ENCODE results near the gene THNSL1.

THNSL1 gene

DNA sequence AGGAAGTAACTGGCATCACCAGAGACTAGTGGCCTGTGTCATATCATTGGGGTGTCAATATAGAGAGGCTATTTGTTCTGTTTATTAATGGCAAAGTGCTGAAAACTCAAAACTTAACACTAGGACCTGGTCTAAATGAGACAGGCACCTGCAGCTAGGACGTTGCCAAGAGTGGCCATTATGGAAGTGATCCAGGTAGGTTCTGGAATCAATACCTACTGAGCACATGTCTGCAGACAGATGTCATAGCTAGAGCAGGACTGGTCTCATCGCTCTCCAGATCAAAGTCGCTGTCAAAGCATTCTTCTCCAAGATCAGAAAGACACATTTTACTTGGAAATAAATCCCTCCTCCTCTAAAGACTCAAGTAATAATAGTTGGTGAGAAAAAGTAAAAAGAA, 40.3 kb downstream of the THNSL1 start:
- no peak for DNase-seq (ENCODE audit: low spot score)

DNA sequence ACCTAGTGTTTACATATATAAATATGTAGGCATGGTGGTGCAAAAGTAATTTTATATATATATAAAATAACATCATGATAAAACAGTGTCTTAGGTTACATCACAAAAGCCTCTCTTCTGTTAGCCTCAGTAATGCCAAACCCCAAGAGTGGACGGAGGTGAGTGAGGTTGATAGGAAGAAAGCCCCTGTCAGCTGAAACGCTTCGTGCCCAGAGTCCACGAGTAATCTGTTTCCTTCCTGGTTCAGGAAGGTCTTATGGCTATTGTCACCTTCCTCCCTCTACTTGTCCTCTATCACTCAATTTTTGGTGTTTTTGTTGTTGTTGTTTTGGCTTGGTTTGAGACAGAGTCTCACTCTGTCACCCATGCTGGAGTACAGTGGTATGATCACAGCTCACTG, 41.5 kb downstream of the THNSL1 start:
- no peak for DNase-seq (ENCODE audit: low spot score)

DNA sequence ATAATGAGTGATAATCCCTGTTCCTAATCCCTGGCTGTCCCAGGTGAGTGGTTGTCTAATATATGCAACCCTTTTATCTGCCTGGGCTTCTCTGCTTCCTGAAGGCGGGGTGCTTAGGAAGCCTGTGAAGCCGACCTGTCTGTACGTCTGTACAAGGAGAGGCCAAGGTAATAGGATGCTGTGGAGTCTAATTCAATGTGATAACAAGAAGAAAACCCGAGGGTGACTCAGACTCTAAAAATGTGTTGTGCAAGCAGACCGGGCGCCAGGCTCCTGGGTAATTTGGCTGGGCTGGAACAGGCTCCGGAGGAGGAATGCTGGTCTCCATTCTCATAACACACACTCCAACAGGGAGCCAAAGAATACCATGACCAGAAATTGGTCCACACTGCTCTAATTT, 43.6 kb downstream of the THNSL1 start:
- DNase-seq (ENCODE audit: low spot score): no peak

DNA sequence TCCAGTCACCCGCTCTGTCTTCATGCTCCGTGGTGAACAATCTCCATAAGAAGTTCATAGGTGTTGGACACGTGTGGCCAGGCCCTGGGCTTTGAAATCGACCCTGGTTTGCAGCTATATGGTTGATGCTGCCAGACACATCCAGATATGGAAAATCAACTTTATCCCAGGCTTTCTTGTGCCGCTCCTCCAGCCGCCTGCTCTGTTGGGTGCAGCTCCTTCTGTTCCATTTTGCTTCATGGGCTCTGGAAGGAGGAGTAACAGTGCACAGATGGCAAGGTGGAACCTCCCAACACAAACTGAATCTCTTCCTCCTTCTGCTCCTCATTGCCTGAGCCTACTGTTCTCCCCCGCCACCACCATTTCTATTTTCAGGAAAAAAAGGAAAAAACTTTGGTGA, 44.7 kb downstream of the THNSL1 start:
- DNase-seq (ENCODE audit: low spot score): no peak

DNA sequence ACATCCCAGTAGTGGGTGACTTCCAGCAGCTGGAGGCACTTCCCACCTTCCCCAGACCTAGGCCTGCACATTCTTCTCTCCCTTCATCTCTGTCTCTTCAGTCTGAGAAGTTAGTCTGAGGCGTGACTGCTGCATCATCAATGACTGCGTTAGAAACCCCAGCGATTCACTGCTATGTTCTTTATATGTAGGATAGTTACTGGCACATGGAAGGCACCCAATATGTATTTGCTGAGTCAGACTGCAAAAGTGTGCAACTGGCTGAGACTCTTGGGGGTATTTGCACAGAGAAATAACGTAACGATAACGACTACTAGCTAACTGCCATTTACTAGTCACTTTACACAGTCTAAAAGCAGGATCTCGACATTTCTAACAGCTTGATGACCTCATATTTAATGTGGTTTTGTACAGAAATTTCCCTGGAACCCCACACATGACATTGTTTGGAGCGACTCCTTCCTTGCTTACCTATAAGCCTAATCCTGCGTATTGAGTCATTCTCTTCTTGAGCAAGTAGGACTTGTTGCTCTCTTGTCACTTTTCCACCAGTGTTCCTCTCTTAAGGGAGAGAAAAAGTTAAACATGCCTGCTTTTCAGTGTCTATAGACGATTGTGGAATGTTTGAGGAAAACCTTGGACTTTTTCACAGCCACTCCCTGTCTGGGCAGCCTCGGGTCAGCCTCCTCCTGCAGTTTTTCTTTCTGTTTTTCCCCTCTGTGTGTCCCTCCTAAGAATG, 45.5 kb downstream of the THNSL1 start:
- no peak for DNase-seq (ENCODE audit: low spot score)

DNA sequence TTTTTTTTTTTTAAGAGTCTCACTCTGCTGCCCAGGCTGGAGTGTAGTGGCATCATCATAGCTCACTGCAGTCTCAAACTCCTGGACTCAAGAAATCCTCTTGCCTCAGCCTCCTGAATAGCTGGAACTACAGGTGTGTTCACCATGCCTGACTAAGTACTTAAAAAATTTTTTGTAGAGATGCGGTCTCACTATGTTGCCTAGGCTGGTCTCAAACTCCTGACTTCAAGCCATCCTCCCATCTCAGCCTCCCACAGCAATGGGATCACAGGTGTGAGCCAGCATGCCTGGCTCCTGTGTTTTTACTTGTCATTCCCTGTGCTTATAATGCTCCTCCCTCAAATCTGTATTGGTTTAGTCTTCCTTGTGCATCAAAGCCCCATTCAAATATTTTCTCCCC, 46.7 kb downstream of the THNSL1 start:
- no peak for DNase-seq (ENCODE audit: low spot score)

DNA sequence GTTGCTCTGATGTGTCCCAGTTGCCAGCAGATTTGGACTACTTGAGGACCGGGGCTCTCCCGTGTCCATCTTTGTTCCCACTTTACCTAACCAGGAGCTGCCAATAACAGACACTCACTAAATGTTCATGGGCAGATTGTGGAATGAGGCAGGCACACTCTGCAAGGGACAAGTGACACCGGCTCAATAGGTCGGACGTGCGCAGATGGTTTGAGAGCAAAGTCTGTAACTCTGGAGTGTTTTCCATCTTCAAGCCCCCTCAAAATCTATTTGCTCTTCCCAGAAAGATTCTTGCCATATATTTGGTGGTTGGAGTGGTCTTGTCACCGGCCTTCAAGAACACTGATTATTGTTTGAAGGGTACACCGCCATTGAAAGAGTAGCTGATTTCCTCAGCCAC, 47.2 kb downstream of the THNSL1 start:
- no peak for DNase-seq (ENCODE audit: low spot score)

DNA sequence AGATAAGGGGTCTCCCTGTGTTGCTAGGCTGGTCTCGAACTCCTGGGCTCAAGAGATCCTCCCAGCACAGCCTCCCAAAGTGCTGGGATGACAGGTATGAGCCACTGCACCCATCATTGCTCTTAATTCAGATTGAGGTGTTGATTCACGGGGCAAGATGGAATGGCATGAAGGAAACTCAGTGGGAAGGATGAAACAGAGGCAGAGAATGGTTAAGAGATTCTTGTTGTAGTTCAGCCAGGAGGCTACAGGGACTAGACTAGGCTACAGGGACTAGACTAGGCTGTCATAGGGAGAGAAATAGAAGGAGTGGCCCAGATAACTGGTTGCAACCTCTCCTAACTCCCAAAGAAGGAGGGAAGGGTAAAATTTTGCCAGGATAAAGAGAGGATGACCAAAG, 48.0 kb downstream of the THNSL1 start:
- DNase-seq (ENCODE audit: low spot score): no peak

DNA sequence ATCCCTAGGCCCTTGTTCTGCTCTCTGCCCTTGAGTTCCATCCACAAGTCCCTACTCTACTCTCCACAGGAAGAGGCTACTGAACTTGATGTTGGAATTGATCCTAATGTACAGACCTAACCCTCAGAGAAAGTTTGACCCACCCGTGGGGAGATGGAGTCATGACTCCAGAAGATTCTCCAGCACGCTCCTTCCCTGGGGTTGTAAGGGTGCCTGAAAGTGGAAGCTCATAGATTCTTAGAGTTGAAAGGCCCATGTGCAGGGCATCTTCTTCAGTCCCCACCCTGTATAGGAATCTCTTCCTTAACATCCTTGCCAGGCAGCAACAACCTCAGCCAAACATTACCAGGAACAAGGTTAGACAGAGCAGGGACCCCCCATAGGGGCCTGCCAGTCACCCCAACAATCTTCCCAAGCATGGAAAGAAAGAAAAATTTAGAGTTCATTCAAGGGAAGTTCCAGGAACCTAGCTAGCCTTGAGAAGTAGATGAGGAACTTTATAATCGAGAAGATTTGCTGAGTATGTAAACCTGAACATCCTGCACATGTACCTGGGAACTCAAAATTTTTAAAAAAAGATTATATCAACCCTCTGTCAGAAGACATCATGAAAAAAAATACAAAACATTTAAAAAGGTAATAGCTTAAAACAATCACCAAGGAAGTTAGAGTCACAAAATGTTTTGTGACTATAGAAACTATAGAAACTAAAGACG, 49.5 kb downstream of the THNSL1 start:
- no peak for DNase-seq (ENCODE audit: low spot score)

DNA sequence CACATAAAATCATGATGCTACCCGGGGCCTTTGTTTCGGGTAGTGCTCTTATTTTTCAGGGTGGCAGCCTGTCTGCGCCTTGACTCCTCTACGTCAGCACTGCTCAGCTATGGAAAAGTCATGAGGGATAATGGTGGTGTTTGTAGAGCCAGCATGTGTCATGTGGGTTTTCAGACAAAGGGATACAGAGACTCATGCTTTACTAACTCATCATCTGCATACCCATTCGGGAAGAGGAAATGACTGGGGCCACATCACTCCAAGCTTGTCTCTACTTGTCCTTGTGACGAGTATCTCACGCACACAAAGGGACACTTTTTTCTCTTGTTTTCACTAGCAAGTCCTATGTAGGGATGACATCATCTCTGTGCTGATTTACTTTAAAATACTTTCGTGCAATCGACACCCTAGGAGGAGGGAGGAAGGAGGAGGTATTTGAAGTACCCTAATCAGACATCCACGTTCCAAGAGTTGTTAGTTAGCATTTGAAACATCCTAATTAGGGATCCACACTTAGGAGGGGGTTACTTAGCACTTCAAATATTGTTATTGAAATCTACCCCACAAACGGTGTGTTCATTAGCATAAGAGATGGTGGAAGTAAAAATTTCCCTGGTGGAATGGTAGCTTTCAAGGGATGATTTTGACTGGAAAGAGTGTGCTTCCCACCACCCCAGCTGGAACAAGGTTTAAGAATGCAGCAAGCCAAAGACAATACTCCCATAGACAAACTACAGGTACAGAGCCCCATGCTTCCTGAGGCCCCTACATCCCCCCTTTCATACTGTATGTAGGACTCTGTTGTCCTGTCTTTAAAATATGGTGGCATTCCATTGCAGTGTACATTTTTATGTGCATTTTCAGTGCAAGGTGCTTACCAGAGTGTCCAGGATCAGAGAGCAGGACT, 52.0 kb downstream of the THNSL1 start:
- no peak for DNase-seq (ENCODE audit: low spot score)

DNA sequence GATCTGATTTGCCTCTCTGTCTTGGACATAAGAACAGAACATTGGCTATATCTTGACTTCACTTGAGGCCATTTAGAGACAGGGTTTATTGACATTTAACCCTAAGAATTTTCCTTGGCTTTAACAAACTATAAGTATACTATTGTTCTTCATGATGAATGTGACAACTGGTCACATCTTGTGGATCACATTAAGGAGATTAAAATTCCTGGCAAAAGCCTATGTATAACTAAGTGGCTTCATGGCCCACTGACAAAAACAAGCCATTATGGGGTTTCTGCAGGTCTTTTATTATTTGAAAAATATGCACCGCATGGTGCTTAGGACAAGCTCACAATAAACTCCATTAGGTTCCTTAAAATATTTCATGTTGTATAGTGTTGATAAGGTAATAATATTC, 54.8 kb downstream of the THNSL1 start:
- DNase-seq (ENCODE audit: low spot score): no peak

DNA sequence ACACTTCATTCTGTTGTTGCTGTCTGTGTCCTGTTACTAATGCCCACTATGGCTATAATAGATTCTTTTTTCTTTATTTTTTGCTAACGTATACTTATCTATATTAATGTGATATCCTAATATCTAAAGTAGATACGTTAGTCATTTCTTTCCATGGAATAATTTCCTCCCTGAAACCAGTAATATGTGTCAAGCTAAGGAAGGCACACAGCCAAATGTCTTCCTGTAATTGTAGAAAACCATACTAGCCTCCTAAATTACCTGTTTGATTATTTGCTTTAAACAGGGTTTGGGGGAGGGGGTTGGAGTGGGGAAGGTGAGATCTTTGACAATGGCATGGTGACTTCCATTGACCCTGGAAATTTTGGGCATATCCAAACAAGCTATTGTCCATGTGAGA, 56.4 kb downstream of the THNSL1 start:
- no peak for DNase-seq (ENCODE audit: low spot score)

DNA sequence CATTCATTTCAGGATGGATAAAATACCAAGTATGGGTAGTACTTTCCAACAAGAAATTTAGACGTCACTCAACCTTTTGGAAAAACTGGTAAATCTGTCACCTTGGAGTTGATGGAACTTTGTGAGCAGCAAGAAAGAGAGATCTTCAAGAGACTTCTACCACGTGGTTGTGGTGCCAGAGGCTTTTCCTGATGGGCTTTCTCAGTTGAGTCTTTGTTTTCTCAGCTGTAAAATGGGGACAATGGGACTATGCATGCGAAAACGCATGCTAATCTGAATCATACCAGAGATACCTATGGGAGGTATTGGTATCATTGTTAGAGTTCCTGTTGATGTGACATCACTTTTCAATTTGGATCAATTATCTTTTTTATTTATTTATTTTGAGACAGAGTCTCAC, 59.4 kb downstream of the THNSL1 start:
- DNase-seq (ENCODE audit: low spot score): no peak

Data from SK-N-DZ (cell line).